Suprapubic skin (tissue), 4 donors: ENCODE measurements around the gene HORMAD2. TPM values are rescaled to one million over a fixed set of nuclear protein-coding genes. Genes with fewer than 3 reads are reported as not detected.

Experiments used
- DNase-seq, 2 donors: peaks; one replicate each; pipeline ENCODE4 v3.0.0-alpha.2; 2019; ENCODE audit warnings: low spot score in 2 of 2
- H3K27ac ChIP-seq: fragments of 200-600 bp; sonication (generic); one replicate; pipeline ENCODE4 v1.5.1; 2019
- H3K27me3 ChIP-seq: fragments of 200-600 bp; sonication (generic); one replicate; pipeline ENCODE4 v1.5.1; 2019
- H3K36me3 ChIP-seq: fragments of 200-600 bp; sonication (generic); one replicate; pipeline ENCODE4 v1.5.1; 2019
- H3K4me1 ChIP-seq: fragments of 200-600 bp; sonication (generic); one replicate; pipeline ENCODE4 v1.5.1; 2019
- H3K4me3 ChIP-seq: fragments of 200-600 bp; sonication (generic); one replicate; pipeline ENCODE4 v1.5.1; 2019; ENCODE audit warnings: mild to moderate bottlenecking
- H3K9me3 ChIP-seq: fragments of 200-600 bp; sonication (generic); one replicate; pipeline ENCODE4 v1.5.1; 2019
- CTCF ChIP-seq, 2 donors: fragments of 200-600 bp in 1 of 2; fragments of 450-650 bp in 1 of 2; sonication (generic) in 1 of 2; IDR thresholded peaks; one replicate each; pipeline ENCODE4 v1.5.1; 2016 to 2019; ENCODE audit warnings: antibody characterized with exemption in 2 of 2, mild to moderate bottlenecking in 1 of 2, moderate library complexity in 1 of 2
- EP300 ChIP-seq: sonication (generic); formaldehyde crosslinking; IDR thresholded peaks from one replicate; pipeline ENCODE4 v1.6.1; 2017; ENCODE audit warnings: antibody characterized with exemption
- POLR2A ChIP-seq, 2 donors: fragments of 450-650 bp; IDR thresholded peaks; one replicate each; pipeline ENCODE4 v1.6.1; 2017; ENCODE audit warnings: antibody characterized with exemption in 2 of 2, mild to moderate bottlenecking in 2 of 2, moderate library complexity in 2 of 2
- POLR2AphosphoS5 ChIP-seq, 3 donors: sonication (generic); formaldehyde crosslinking; IDR thresholded peaks; one replicate each; pipeline ENCODE4 v1.6.1; 2017; ENCODE audit warnings: antibody characterized with exemption in 3 of 3
- WGBS: methylation state at CpG from one replicate; pipeline ENCODE4 v1.1.5; 2018; 5-methylcytosine and 5-hydroxymethylcytosine counted together
- total RNA-seq, 4 donors: library from RNA; depleted of rRNA; stranded (reverse); fragments of >200 nt; gene quantifications; one replicate each; pipeline ENCODE4 v1.1.0, GENCODE V29; 2016

Gene HORMAD2
- total RNA-seq, 4 donors from 2014 or later = not detected

- 95% methylated on average over 15 of the region's 15 CpGs for WGBS
- TF ChIP-seq EP300 (no peak), CTCF (IDR thresholded peaks at IDR 0.05) (no peak), POLR2A (IDR thresholded peaks at IDR 0.05) (no peak), POLR2AphosphoS5 (IDR thresholded peaks at IDR 0.05) (no peak)
- no peak for DNase-seq
These were observed 33.4 kb upstream of the HORMAD2 start for GRCh38 chr22:30046716-30047363.

GRCh38 chr22:30047364-30047738 lies 32.9 kb upstream of the HORMAD2 start:
- WGBS = 55% methylated on average over 3 of the region's 3 CpGs
- TF ChIP-seq EP300 (no peak), POLR2AphosphoS5 (IDR thresholded peaks at IDR 0.05) (no peak), POLR2A (IDR thresholded peaks at IDR 0.05) (no peak), CTCF (IDR thresholded peaks at IDR 0.05) (no peak)
- no peak for DNase-seq
- Histone ChIP-seq H3K4me1 (peaks cover 19% of the 10 kb centered on the region), H3K36me3 (no peaks in the 10 kb centered on the region), H3K9me3 (no peaks in the 10 kb centered on the region), H3K27me3 (no peaks in the 10 kb centered on the region), H3K27ac (no peak overlapping the region), H3K4me3 (no peak overlapping the region)

More at GRCh38 chr22:30046716-30047363, 33.4 kb upstream of the HORMAD2 start:
- Histone ChIP-seq H3K4me1 (peaks cover 19% of the 10 kb centered on the region), H3K27ac (no peak overlapping the region), H3K9me3 (no peaks in the 10 kb centered on the region), H3K27me3 (no peaks in the 10 kb centered on the region), H3K36me3 (no peaks in the 10 kb centered on the region), H3K4me3 (no peak overlapping the region)

GRCh38 chr22:30048681-30049080 lies 31.6 kb upstream of the HORMAD2 start:
- no peak for DNase-seq
- Histone ChIP-seq H3K4me1 (peaks cover 12% of the 10 kb centered on the region), H3K36me3 (no peaks in the 10 kb centered on the region), H3K27ac (no peak overlapping the region), H3K27me3 (no peaks in the 10 kb centered on the region), H3K9me3 (no peaks in the 10 kb centered on the region), H3K4me3 (no peak overlapping the region)
- no peak for TF ChIP-seq EP300
- TF ChIP-seq CTCF (IDR thresholded peaks at IDR 0.05) = no peak
- TF ChIP-seq POLR2A (IDR thresholded peaks at IDR 0.05) = no peak
- 84% methylated on average over 2 of the region's 2 CpGs for WGBS

GRCh38 chr22:30054067-30054763 lies 26.0 kb upstream of the HORMAD2 start:
- Histone ChIP-seq H3K36me3 (no peaks in the 10 kb centered on the region), H3K27me3 (peaks cover 3% of the 10 kb centered on the region), H3K4me3 (no peak overlapping the region), H3K4me1 (no peaks in the 10 kb centered on the region), H3K9me3 (no peaks in the 10 kb centered on the region), H3K27ac (no peak overlapping the region)
- no peak for DNase-seq
- WGBS = 87% methylated on average over 10 of the region's 10 CpGs
- TF ChIP-seq POLR2AphosphoS5 (IDR thresholded peaks at IDR 0.05) = no peak
- no peak for TF ChIP-seq POLR2A (IDR thresholded peaks at IDR 0.05)
- no peak for TF ChIP-seq CTCF (IDR thresholded peaks at IDR 0.05)
- no peak for TF ChIP-seq EP300

GRCh38 chr22:30054764-30055069 lies 25.5 kb upstream of the HORMAD2 start:
- no peaks in the 10 kb centered on the region for H3K4me1 ChIP-seq
- H3K27me3 ChIP-seq = peaks cover 3% of the 10 kb centered on the region
- TF ChIP-seq CTCF (IDR thresholded peaks at IDR 0.05) = no peak
- no peak for TF ChIP-seq EP300
- no peak for TF ChIP-seq POLR2A (IDR thresholded peaks at IDR 0.05)
- TF ChIP-seq POLR2AphosphoS5 (IDR thresholded peaks at IDR 0.05) = no peak
- no peaks in the 10 kb centered on the region for H3K9me3 ChIP-seq
- no peak overlapping the region for H3K27ac ChIP-seq
- H3K36me3 ChIP-seq = no peaks in the 10 kb centered on the region
- DNase-seq = no peak
- no peak overlapping the region for H3K4me3 ChIP-seq
